ENCODE measurements around the gene ATF4.

The ATF4 gene

GRCh38 chr22:39528681-39529486 is 8.5 kb downstream of the ATF4 start:
- peak; percentile 85 for DNase-seq (ENCODE audit: low spot score)

- DNase-seq (ENCODE audit: low spot score) = no peak
Measured at GRCh38 chr22:39529487-39529851, 9.1 kb downstream of the ATF4 start.

GRCh38 chr22:39530116-39530515 is 9.8 kb downstream of the ATF4 start:
- DNase-seq (ENCODE audit: low spot score) = no peak

- peak; percentile 40 for DNase-seq (ENCODE audit: low spot score)
Measured at GRCh38 chr22:39530692-39531331, 10.4 kb downstream of the ATF4 start.

- DNase-seq (ENCODE audit: low spot score) = peak; percentile 98
Measured at GRCh38 chr22:39532215-39533073, 12.1 kb downstream of the ATF4 start, which contains the start of gene RPS19BP1. RPS19BP1 (minus strand) TSS chr22:39532748; CDS start chr22:39532738, 10 bp downstream.

- no peak for DNase-seq (ENCODE audit: low spot score)
Measured at GRCh38 chr22:39534092-39534506, 13.7 kb downstream of the ATF4 start.

GRCh38 chr22:39534591-39535356 is 14.4 kb downstream of the ATF4 start:
- DNase-seq (ENCODE audit: low spot score) = peak; percentile 82

GRCh38 chr22:39535357-39535725 is 15.0 kb downstream of the ATF4 start:
- DNase-seq (ENCODE audit: low spot score) = no peak

GRCh38 chr22:39535831-39536449 is 15.6 kb downstream of the ATF4 start:
- no peak for DNase-seq (ENCODE audit: low spot score)

- no peak for DNase-seq (ENCODE audit: low spot score)
Measured at GRCh38 chr22:39536711-39537110, 16.3 kb downstream of the ATF4 start.

- DNase-seq (ENCODE audit: low spot score) = no peak
Measured at GRCh38 chr22:39537975-39538374, 17.6 kb downstream of the ATF4 start.

- peak; percentile 46 for DNase-seq (ENCODE audit: low spot score)
Measured at GRCh38 chr22:39543095-39543494, 22.7 kb downstream of the ATF4 start.

GRCh38 chr22:39545386-39546365 is 25.3 kb downstream of the ATF4 start:
- peak; percentile 38 for DNase-seq (ENCODE audit: low spot score)

GRCh38 chr22:39546889-39547586 is 26.7 kb downstream of the ATF4 start:
- DNase-seq (ENCODE audit: low spot score) = peak; percentile 60

- no peak for DNase-seq (ENCODE audit: low spot score)
Measured at GRCh38 chr22:39547587-39547947, 27.2 kb downstream of the ATF4 start.

- DNase-seq (ENCODE audit: low spot score) = no peak
Measured at GRCh38 chr22:39553429-39553828, 33.1 kb downstream of the ATF4 start.

GRCh38 chr22:39554151-39554550 is 33.8 kb downstream of the ATF4 start:
- no peak for DNase-seq (ENCODE audit: low spot score)

GRCh38 chr22:39556970-39557841 is 36.8 kb downstream of the ATF4 start:
- no peak for DNase-seq (ENCODE audit: low spot score)
